Esophagus squamous epithelium (tissue), 4 donors: ENCODE data around the gene PPP1R14B.
A peak's percentile ranks its signal among the peaks of the same experiment; 100 is the strongest.

Experiments used
- POLR2A ChIP-seq, 4 donors: fragments of 450-650 bp; IDR thresholded peaks; one replicate each; pipeline ENCODE4 v1.6.1; 2017; ENCODE audit warnings: antibody characterized with exemption in 4 of 4, mild to moderate bottlenecking in 4 of 4, moderate library complexity in 3 of 4
- TF ChIP-seq, protein P1 (sequence below), 6 experiments: fragments of 450-650 bp in 4 of 6; fragments of 200-600 bp in 2 of 6; sonication (generic) in 2 of 6; IDR thresholded peaks; one replicate each; pipeline ENCODE4 v1.5.1; 2016 to 2019; ENCODE audit warnings: antibody characterized with exemption in 6 of 6, mild to moderate bottlenecking in 4 of 6, moderate library complexity in 4 of 6

DNA sequence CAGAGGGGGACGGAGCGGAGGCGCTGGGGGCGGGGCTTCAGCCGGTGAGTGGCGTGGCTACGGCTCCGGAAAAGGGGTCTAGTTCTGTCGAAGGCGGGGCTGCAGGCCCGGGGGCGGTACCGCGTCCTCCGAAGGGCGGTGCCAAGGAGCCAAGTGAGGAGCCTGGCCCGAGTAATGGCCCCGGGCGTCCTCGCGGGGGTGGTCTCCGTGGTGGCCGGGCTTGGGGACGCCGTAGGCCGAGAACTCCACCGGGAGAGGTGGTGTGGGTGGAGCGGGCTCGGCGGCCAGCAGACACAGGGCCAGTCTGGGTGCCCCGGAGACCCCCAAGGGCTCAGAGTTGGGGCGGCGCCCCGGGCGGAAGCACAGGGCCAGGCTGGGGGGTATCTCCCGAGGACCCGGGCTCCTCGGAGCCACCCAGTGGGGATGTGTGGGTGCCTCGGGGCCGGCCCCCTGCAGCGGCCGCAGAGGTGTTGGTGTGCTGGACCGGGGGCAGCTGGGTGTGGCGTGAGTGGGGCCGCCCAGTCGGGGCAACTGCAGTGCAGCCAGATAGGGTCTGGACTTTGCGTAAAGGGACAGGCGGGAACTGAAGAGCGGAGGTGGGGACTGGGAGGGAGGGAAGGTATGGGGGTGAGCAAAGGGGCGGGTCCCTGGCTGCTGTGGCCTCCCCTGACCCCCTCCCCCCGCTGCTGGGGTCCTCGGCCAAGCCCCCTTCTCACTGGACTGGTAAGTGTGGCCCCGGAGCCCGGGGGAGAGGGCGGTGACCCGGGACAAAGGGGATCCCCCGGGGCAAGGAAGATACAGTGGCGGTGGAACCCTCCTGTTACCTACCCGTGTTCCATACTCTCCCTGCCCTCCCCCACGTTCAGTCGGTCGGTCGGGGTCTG lies 5.0 kb downstream of the PPP1R14B start:
- TF ChIP-seq POLR2A (IDR thresholded peaks at IDR 0.05), result peak in 2 of 4 donors; percentile 66 to 84
- TF ChIP-seq, protein P1, sequence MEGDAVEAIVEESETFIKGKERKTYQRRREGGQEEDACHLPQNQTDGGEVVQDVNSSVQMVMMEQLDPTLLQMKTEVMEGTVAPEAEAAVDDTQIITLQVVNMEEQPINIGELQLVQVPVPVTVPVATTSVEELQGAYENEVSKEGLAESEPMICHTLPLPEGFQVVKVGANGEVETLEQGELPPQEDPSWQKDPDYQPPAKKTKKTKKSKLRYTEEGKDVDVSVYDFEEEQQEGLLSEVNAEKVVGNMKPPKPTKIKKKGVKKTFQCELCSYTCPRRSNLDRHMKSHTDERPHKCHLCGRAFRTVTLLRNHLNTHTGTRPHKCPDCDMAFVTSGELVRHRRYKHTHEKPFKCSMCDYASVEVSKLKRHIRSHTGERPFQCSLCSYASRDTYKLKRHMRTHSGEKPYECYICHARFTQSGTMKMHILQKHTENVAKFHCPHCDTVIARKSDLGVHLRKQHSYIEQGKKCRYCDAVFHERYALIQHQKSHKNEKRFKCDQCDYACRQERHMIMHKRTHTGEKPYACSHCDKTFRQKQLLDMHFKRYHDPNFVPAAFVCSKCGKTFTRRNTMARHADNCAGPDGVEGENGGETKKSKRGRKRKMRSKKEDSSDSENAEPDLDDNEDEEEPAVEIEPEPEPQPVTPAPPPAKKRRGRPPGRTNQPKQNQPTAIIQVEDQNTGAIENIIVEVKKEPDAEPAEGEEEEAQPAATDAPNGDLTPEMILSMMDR (IDR thresholded peaks at IDR 0.05), result no peak
